CD14-positive monocyte (primary cell): ENCODE measurements around the gene KSR1. TPM values are rescaled to one million over a fixed set of nuclear protein-coding genes. Genes with fewer than 3 reads are reported as not detected.
"Not testable (repeated sequence)": the region's sequence is repeated elsewhere in the genome, so short reads cannot be mapped to it uniquely, and the experiment has no call there.

Experiments
- DNase-seq, 3 donors: peaks; one replicate each; pipeline ENCODE4 v3.0.0-alpha.2; 2011 to 2022
- H2AFZ ChIP-seq: 2 replicates; pipeline ENCODE4 v1.6.0; 2012; ENCODE audit warnings: mild to moderate bottlenecking, low read depth, low read length, inconsistent platforms; ENCODE audit not compliant: insufficient read depth, poor library complexity, severe bottlenecking
- H3K27ac ChIP-seq, 2 donors: 1 replicate in 1 of 2; 2 replicates in 1 of 2; pipeline ENCODE4 v1.5.1; 2012 to 2013; ENCODE audit warnings: low read length in 2 of 2, control low read depth in 1 of 2, inconsistent platforms in 1 of 2, low read depth in 1 of 2, mild to moderate bottlenecking in 1 of 2
- H3K27me3 ChIP-seq, 2 donors: one replicate each; pipeline versions ENCODE4 v1.6.0 to v1.6.1; 2011 to 2013; ENCODE audit warnings: low read length in 2 of 2; ENCODE audit not compliant: control insufficient read depth in 2 of 2, insufficient read depth in 2 of 2
- H3K36me3 ChIP-seq, 2 donors: replicated peaks in 1 of 2; 1 replicate in 1 of 2; 2 replicates in 1 of 2; pipeline versions ENCODE4 v1.5.1 to v1.6.1; 2012 to 2013; ENCODE audit warnings: low read length in 2 of 2, control low read depth in 1 of 2, inconsistent platforms in 1 of 2, mild to moderate bottlenecking in 1 of 2; ENCODE audit not compliant: insufficient read depth in 2 of 2, control insufficient read depth in 1 of 2
- H3K4me1 ChIP-seq, 2 donors: 1 replicate in 1 of 2; 2 replicates in 1 of 2; pipeline versions ENCODE4 v1.5.1 to v1.6.1; 2012 to 2013; ENCODE audit warnings: low read length in 2 of 2, control low read depth in 1 of 2, inconsistent platforms in 1 of 2, mild to moderate bottlenecking in 1 of 2, moderate library complexity in 1 of 2; ENCODE audit not compliant: insufficient read depth in 2 of 2, control insufficient read depth in 1 of 2
- H3K4me2 ChIP-seq: replicated peaks from 2 replicates; pipeline ENCODE3; 2012; ENCODE audit warnings: low read length, moderate library complexity, mild to moderate bottlenecking; ENCODE audit not compliant: poor library complexity, severe bottlenecking; ENCODE audit errors: extremely low read depth
- H3K4me3 ChIP-seq, 3 experiments: fragments of 200-600 bp in 1 of 3; sonication (generic) in 1 of 3; replicated peaks in 1 of 3; 1 replicate in 2 of 3; 2 replicates in 1 of 3; pipeline ENCODE4 v1.5.1; 2011 to 2013; ENCODE audit warnings: low read length in 3 of 3, mild to moderate bottlenecking in 3 of 3, control low read depth in 2 of 3, low read depth in 2 of 3, inconsistent platforms in 1 of 3, moderate library complexity in 1 of 3
- H3K79me2 ChIP-seq: 2 replicates; pipeline ENCODE4 v1.6.0; 2012; ENCODE audit warnings: mild to moderate bottlenecking, control low read depth, inconsistent platforms, low read length, moderate library complexity; ENCODE audit not compliant: insufficient read depth
- H3K9ac ChIP-seq: 2 replicates; pipeline ENCODE4 v1.6.0; 2017; ENCODE audit warnings: low read length, mild to moderate bottlenecking; ENCODE audit not compliant: insufficient read depth, poor library complexity, severe bottlenecking
- H3K9me3 ChIP-seq, 2 donors: replicated peaks in 1 of 2; 1 replicate in 1 of 2; 2 replicates in 1 of 2; pipeline versions ENCODE4 v1.5.1 to v1.6.1; 2012 to 2013; ENCODE audit warnings: low read length in 2 of 2, control low read depth in 1 of 2; ENCODE audit not compliant: control insufficient read depth in 1 of 2, insufficient read depth in 1 of 2
- H4K20me1 ChIP-seq: 2 replicates; pipeline ENCODE4 v1.6.0; 2012; ENCODE audit warnings: mild to moderate bottlenecking, low read length, control low read depth, moderate library complexity; ENCODE audit not compliant: insufficient read depth
- H3K27ac Mint-ChIP-seq, 7 donors: one replicate each; pipeline ENCODE4 v1.8.0; 2020; ENCODE audit warnings: mild to moderate bottlenecking in 7 of 7, mixed read lengths in 7 of 7, moderate library complexity in 6 of 7, inconsistent platforms in 2 of 7
- H3K27me3 Mint-ChIP-seq, 3 donors: one replicate each; pipeline ENCODE4 v1.8.0; 2021 to 2022; ENCODE audit warnings: low read depth in 3 of 3, mild to moderate bottlenecking in 3 of 3, mixed read lengths in 3 of 3, moderate library complexity in 3 of 3, inconsistent platforms in 1 of 3
- H3K36me3 Mint-ChIP-seq, 2 donors: one replicate each; pipeline ENCODE4 v1.8.0; 2020; ENCODE audit warnings: mixed read lengths in 2 of 2, inconsistent platforms in 1 of 2, mild to moderate bottlenecking in 1 of 2
- H3K4me1 Mint-ChIP-seq: one replicate; pipeline ENCODE4 v1.8.0; 2020; ENCODE audit warnings: mild to moderate bottlenecking, mixed read lengths
- H3K4me3 Mint-ChIP-seq, 2 donors: one replicate each; pipeline ENCODE4 v1.8.0; 2020; ENCODE audit warnings: mild to moderate bottlenecking in 2 of 2, mixed read lengths in 2 of 2, moderate library complexity in 1 of 2
- H3K9me3 Mint-ChIP-seq, 7 donors: one replicate each; pipeline ENCODE4 v1.8.0; 2020 to 2022; ENCODE audit warnings: mixed read lengths in 7 of 7, mild to moderate bottlenecking in 6 of 7, moderate library complexity in 6 of 7, inconsistent platforms in 2 of 7
- WGBS: methylation state at CpG from one replicate; pipeline ENCODE4 v1.1.5; 2013; ENCODE audit warnings: missing lambda C conversion rate; ENCODE audit not compliant: insufficient coverage; 5-methylcytosine and 5-hydroxymethylcytosine counted together
- intact Hi-C, 2 donors: fragments of 100-400 bp; cut with micrococcal nuclease; formaldehyde crosslinking; loops; one replicate each; pipeline versions ENCODE4 v1.15.0 to v1.15.1; 2023
- polyA plus RNA-seq, 3 donors: library from polyadenylated mRNA; depleted of rRNA in 1 of 3; unstranded in 2 of 3; stranded (reverse) in 1 of 3; fragments of 300-500 nt in 2 of 3; fragments of >200 nt in 1 of 3; fragmentation: Illumina TruSeq in 2 of 3; gene quantifications; 1 replicate in 2 of 3; 2 replicates in 1 of 3; pipeline ENCODE4 v1.2.3, GENCODE V29; 2012 to 2021
- TF ChIP-seq, protein P1 (sequence below): fragments of 200-600 bp; IDR thresholded peaks from one replicate; pipeline ENCODE4 v1.8.0; 2022; ENCODE audit warnings: antibody characterized with exemption, mild to moderate bottlenecking

The KSR1 gene
- polyA plus RNA-seq, 3 donors: 1.2 to 111 (median 4.2) TPM

DNA sequence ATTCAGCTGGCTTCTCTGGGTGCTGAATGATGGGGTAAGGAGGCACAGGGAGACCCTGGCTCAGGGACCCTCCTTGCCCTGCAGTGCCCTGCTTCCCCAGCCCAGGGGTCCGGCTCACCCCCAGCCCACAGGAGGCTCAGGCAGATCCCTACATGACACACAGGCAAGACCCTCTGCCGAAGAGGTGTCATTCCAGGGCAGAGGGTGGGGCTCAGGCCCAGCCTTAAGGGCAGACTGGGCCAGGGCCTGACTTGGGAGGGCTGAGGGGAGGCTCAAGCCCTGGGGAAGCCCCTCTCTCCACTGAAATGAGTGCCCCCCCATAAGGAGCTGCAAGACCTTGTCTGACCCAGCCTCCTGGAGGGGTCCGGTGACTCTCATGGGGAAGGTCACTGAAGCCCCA is 30.3 kb upstream of the KSR1 start:
- no peak overlapping the region for H2AFZ ChIP-seq
- no peaks in the 10 kb centered on the region for H3K79me2 ChIP-seq
- TF ChIP-seq, protein P1, sequence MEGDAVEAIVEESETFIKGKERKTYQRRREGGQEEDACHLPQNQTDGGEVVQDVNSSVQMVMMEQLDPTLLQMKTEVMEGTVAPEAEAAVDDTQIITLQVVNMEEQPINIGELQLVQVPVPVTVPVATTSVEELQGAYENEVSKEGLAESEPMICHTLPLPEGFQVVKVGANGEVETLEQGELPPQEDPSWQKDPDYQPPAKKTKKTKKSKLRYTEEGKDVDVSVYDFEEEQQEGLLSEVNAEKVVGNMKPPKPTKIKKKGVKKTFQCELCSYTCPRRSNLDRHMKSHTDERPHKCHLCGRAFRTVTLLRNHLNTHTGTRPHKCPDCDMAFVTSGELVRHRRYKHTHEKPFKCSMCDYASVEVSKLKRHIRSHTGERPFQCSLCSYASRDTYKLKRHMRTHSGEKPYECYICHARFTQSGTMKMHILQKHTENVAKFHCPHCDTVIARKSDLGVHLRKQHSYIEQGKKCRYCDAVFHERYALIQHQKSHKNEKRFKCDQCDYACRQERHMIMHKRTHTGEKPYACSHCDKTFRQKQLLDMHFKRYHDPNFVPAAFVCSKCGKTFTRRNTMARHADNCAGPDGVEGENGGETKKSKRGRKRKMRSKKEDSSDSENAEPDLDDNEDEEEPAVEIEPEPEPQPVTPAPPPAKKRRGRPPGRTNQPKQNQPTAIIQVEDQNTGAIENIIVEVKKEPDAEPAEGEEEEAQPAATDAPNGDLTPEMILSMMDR: no peak
- no peak overlapping the region for H3K4me2 ChIP-seq
- H3K9me3 ChIP-seq: no peaks in the 10 kb centered on the region
- no peaks in the 10 kb centered on the region for H3K36me3 ChIP-seq
- Mint-ChIP-seq H3K27me3 (no peaks in the 10 kb centered on the region), H3K4me1 (no peaks in the 10 kb centered on the region), H3K36me3 (no peaks in the 10 kb centered on the region), H3K4me3 (no peak overlapping the region), H3K27ac (no peak overlapping the region), H3K9me3 (peaks cover 0 to 4% (median 2%) of the 10 kb centered on the region in 7 donors)
- DNase-seq: no peak
- H4K20me1 ChIP-seq: no peaks in the 10 kb centered on the region
- H3K9ac ChIP-seq: no peak overlapping the region
- no peaks in the 10 kb centered on the region for H3K4me1 ChIP-seq
- H3K4me3 ChIP-seq: no peak overlapping the region
- intact Hi-C loops: no loop called here
- H3K27me3 ChIP-seq: no peaks in the 10 kb centered on the region
- H3K27ac ChIP-seq: no peak overlapping the region
- WGBS: 100% methylated on average over 1 of the region's 3 CpGs

DNA sequence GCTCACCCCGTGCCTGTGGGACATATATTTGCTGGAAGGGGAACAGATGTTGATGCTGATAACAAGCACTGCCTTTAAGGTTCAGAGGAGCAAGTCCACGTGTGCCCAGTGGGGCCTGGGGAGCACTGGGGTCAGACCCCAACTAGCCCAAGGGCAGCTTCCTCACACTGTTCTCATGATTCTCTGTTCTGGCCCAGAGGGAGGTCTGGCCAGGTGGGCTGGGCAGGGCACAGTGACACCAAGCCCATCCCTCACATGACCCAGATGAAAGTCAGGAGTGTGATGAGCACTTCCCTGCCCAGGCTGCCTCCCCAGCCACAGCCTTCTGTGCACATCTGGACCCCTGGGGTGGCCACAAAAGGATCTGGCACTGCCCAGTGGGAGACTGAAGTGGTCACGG is 29.8 kb upstream of the KSR1 start:
- H3K9ac ChIP-seq, H3K36me3 ChIP-seq, H3K9me3 ChIP-seq, H3K27me3 Mint-ChIP-seq, DNase-seq, H3K4me2 ChIP-seq, intact Hi-C loops, H3K4me3 ChIP-seq, H3K9me3 Mint-ChIP-seq, H3K27ac Mint-ChIP-seq, H3K79me2 ChIP-seq, H2AFZ ChIP-seq, H3K27me3 ChIP-seq, H3K4me1 Mint-ChIP-seq, H3K4me3 Mint-ChIP-seq, H4K20me1 ChIP-seq, H3K36me3 Mint-ChIP-seq, H3K27ac ChIP-seq, H3K4me1 ChIP-seq: not testable (repeated sequence)
- WGBS: 40% methylated on average over 1 of the region's 3 CpGs

DNA sequence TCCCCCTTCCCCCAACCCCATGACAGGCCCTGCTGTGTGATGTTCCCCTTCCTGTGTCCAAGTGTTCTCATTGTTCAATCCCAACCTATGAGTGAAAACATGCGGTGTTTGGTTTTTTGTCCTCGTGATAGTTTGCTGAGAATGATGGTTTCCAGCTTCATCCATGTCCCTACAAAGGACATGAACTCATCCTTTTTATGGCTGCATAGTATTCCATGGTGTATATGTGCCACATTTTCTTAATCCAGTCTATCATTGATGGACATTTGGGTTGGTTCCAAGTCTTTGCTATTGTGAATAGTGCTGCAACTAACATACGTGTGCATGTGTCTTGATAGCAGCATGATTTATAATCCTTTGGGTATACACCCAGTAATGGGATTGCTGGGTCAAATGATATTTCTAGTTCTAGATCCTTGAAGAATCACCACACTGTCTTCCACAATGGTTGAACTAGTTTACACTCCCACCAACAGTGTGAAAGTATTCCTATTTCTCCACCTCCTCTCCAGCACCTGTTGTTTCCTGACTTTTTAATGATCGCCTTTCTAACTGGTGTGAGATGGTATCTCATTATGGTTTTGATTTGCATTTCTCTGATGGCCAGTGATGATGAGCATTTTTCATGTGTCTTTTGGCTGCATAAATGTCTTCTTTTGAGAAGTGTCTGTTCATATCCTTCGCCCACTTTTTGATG is 28.9 kb upstream of the KSR1 start:
- H3K9me3 Mint-ChIP-seq, H3K27me3 Mint-ChIP-seq, H4K20me1 ChIP-seq, intact Hi-C loops, H3K9ac ChIP-seq, H3K27me3 ChIP-seq, DNase-seq, H3K4me3 ChIP-seq, H3K4me1 ChIP-seq, H3K27ac ChIP-seq, H3K4me1 Mint-ChIP-seq, H3K27ac Mint-ChIP-seq, H3K36me3 ChIP-seq, H3K4me2 ChIP-seq, H2AFZ ChIP-seq, H3K36me3 Mint-ChIP-seq, H3K4me3 Mint-ChIP-seq, H3K9me3 ChIP-seq, H3K79me2 ChIP-seq: not testable (repeated sequence)
- WGBS: no CpG with 5 or more reads among the region's 5 CpGs
